Measurements from ENCODE around the gene COL20A1.

GRCh38 chr20:63291811-63292210 lies 1.2 kb upstream of the COL20A1 start:
- no peak for TF ChIP-seq CTCF (IDR thresholded peaks at IDR 0.05; ENCODE audit: insufficient read depth, low read depth, low read length)
- TF ChIP-seq EZH2 (IDR thresholded peaks at IDR 0.05; ENCODE audit: insufficient read depth, low read length), result no peak
